Naive thymus-derived CD4-positive, alpha-beta T cell (primary cell): ENCODE results near the gene CCNL2. TPM values are rescaled to one million over a fixed set of nuclear protein-coding genes. Genes with fewer than 3 reads are reported as not detected.

ENCODE experiments used
- ATAC-seq: fragments of 150-1000 bp; cut with Tn5 transposase; 2 replicates; pipeline ENCODE4 v1.10.0; 2021; ENCODE audit warnings: mild to moderate bottlenecking, moderate library complexity
- CTCF ChIA-PET: fragments of 350-600 bp; sonication (Branson Sonifier 250); formaldehyde crosslinking; loops from one replicate; lab custom pipeline; 2021; ENCODE audit warnings: antibody characterized with exemption; lab: Charles Lee
- POLR2A ChIA-PET: fragments of 350-600 bp; sonication (Branson Sonifier 250); formaldehyde crosslinking; loops from one replicate; lab custom pipeline; 2021; ENCODE audit warnings: antibody characterized with exemption, inconsistent platforms; lab: Charles Lee
- DNase-seq, 9 donors: peaks; one replicate each; pipeline versions ENCODE4 v3.0.0 to v3.0.0-alpha.2; 2020 to 2022; ENCODE audit warnings: mixed read lengths in 1 of 9
- H3K27ac ChIP-seq: one replicate; pipeline ENCODE4 v1.7.0; 2013; ENCODE audit warnings: mild to moderate bottlenecking, low read depth, low read length, moderate library complexity
- H3K27me3 ChIP-seq, 2 donors: one replicate each; pipeline ENCODE4 v1.7.0; 2013; ENCODE audit warnings: low read length in 2 of 2, mild to moderate bottlenecking in 2 of 2, moderate library complexity in 2 of 2; ENCODE audit not compliant: control insufficient read depth in 2 of 2, insufficient read depth in 2 of 2
- H3K36me3 ChIP-seq, 3 experiments: 1 replicate in 2 of 3; 2 replicates in 1 of 3; pipeline ENCODE4 v1.7.0; 2013; ENCODE audit warnings: low read length in 3 of 3, mild to moderate bottlenecking in 3 of 3, moderate library complexity in 1 of 3; ENCODE audit not compliant: insufficient read depth in 3 of 3, control insufficient read depth in 2 of 3
- H3K4me1 ChIP-seq, 2 donors: one replicate each; pipeline ENCODE4 v1.7.0; 2013; ENCODE audit warnings: low read length in 2 of 2, mild to moderate bottlenecking in 2 of 2, moderate library complexity in 1 of 2; ENCODE audit not compliant: control insufficient read depth in 2 of 2, insufficient read depth in 2 of 2
- H3K4me3 ChIP-seq: 2 replicates; pipeline ENCODE4 v1.7.0; 2013; ENCODE audit warnings: mild to moderate bottlenecking, low read length
- H3K9me3 ChIP-seq, 3 experiments: 1 replicate in 2 of 3; 2 replicates in 1 of 3; pipeline ENCODE4 v1.7.0; 2013; ENCODE audit warnings: low read length in 3 of 3; ENCODE audit not compliant: control insufficient read depth in 2 of 3
- H3K27ac Mint-ChIP-seq, 9 donors: one replicate each; pipeline ENCODE4 v1.8.0; 2020 to 2022; ENCODE audit warnings: mixed read lengths in 9 of 9, mild to moderate bottlenecking in 8 of 9, moderate library complexity in 5 of 9, inconsistent platforms in 2 of 9
- H3K27me3 Mint-ChIP-seq, 5 donors: one replicate each; pipeline ENCODE4 v1.8.0; 2021 to 2022; ENCODE audit warnings: mixed read lengths in 5 of 5, mild to moderate bottlenecking in 1 of 5
- H3K36me3 Mint-ChIP-seq, 5 donors: one replicate each; pipeline ENCODE4 v1.8.0; 2020 to 2022; ENCODE audit warnings: mixed read lengths in 5 of 5, mild to moderate bottlenecking in 3 of 5, inconsistent platforms in 1 of 5
- H3K4me1 Mint-ChIP-seq, 7 donors: one replicate each; pipeline ENCODE4 v1.8.0; 2020 to 2022; ENCODE audit warnings: mixed read lengths in 7 of 7, mild to moderate bottlenecking in 3 of 7, inconsistent platforms in 1 of 7
- H3K4me3 Mint-ChIP-seq, 10 donors: one replicate each; pipeline ENCODE4 v1.8.0; 2020 to 2022; ENCODE audit warnings: mild to moderate bottlenecking in 10 of 10, mixed read lengths in 10 of 10, moderate library complexity in 6 of 10, inconsistent platforms in 2 of 10
- H3K9me3 Mint-ChIP-seq, 11 donors: one replicate each; pipeline ENCODE4 v1.8.0; 2020 to 2022; ENCODE audit warnings: mixed read lengths in 11 of 11, mild to moderate bottlenecking in 4 of 11, inconsistent platforms in 1 of 11, moderate library complexity in 1 of 11
- intact Hi-C, 2 donors: fragments of 100-400 bp; cut with micrococcal nuclease; formaldehyde crosslinking; loops; one replicate each; pipeline ENCODE4 v1.15.1; 2023
- polyA plus RNA-seq, 2 donors: library from polyadenylated mRNA; unstranded; fragments of 300-500 nt; fragmentation: Illumina TruSeq; gene quantifications; one replicate each; pipeline ENCODE4 v1.2.3, GENCODE V29; 2021
- total RNA-seq, 6 experiments: library from RNA in 5 of 6; stranded (reverse) in 5 of 6; gene quantifications; 1 replicate in 5 of 6; 2 replicates in 1 of 6; pipeline ENCODE4 v1.2.3 and lab custom pipeline; 2021 to 2026

CCNL2 gene
- total and polyA plus RNA-seq, 7 experiments from 2014 or later = 16.3 to 403 (median 238) TPM

GRCh38 chr1:1347663-1348419 lies 51.3 kb downstream of the CCNL2 start:
- Mint-ChIP-seq H3K9me3 (peaks cover 0 to 3% (median 0%) of the 10 kb centered on the region in 11 donors), H3K4me1 (peaks cover 13 to 29% (median 21%) of the 10 kb centered on the region in 7 donors), H3K4me3 (peak overlapping the region; percentile 40 to 85 (median 76)), H3K36me3 (peaks cover 0 to 2% (median 0%) of the 10 kb centered on the region in 5 donors), H3K27ac (peak overlapping the region in 7 of 9 donors; percentile 22 to 77 (median 49)), H3K27me3 (peaks cover 0 to 11% (median 5%) of the 10 kb centered on the region in 5 donors)
- DNase-seq (no peak), ATAC-seq (no peak)
- Histone ChIP-seq H3K4me3 (peak overlapping the region; percentile 56), H3K4me1 (peaks cover 0 to 9% of the 10 kb centered on the region in 2 donors), H3K9me3 (no peaks in the 10 kb centered on the region), H3K27ac (peak overlapping the region; percentile 75), H3K36me3 (no peaks in the 10 kb centered on the region), H3K27me3 (no peaks in the 10 kb centered on the region)
- ChIA-PET CTCF (interaction anchor here (0.6 to 1.9 kb wide), 5 partner anchors 24 to 228 kb away, joined by 3 to 6 read pairs (median 4); partner anchors contain the start of gene AURKAIP1), POLR2A (interaction anchor here (0.6 to 2.2 kb wide), 7 partner anchors 11 to 59 kb away, joined by 3 to 15 read pairs (median 4); partner anchors contain the start of genes AURKAIP1, MRPL20 and MXRA8)
- intact Hi-C loops = no loop called here

GRCh38 chr1:1347026-1347595 lies 52.0 kb downstream of the CCNL2 start:
- Histone ChIP-seq H3K36me3 (no peaks in the 10 kb centered on the region), H3K4me3 (no peak overlapping the region), H3K27ac (peak overlapping the region; percentile 75), H3K27me3 (no peaks in the 10 kb centered on the region), H3K4me1 (peaks cover 0 to 9% of the 10 kb centered on the region in 2 donors), H3K9me3 (no peaks in the 10 kb centered on the region)
- ATAC-seq = no peak
- H3K27ac Mint-ChIP-seq = peak overlapping the region in 6 of 9 donors; percentile 9 to 60 (median 36)
- H3K27me3 Mint-ChIP-seq = peaks cover 0 to 3% (median 0%) of the 10 kb centered on the region in 5 donors
- no peaks in the 10 kb centered on the region for H3K36me3 Mint-ChIP-seq
- H3K4me3 Mint-ChIP-seq = peak overlapping the region; percentile 11 to 85 (median 72)
- intact Hi-C loops = no loop called here
- CTCF ChIA-PET = interaction anchor here (1.9 kb wide), 1 partner anchor 24 kb away, joined by 6 read pairs; no protein-coding TSS in a partner anchor
- peaks cover 0 to 1% (median 0%) of the 10 kb centered on the region in 11 donors for H3K9me3 Mint-ChIP-seq
- peaks cover 12 to 24% (median 14%) of the 10 kb centered on the region in 7 donors for H3K4me1 Mint-ChIP-seq
- no peak for DNase-seq
- POLR2A ChIA-PET = interaction anchor here (1.7 to 2.2 kb wide), 2 partner anchors 20 to 28 kb away, joined by 6 to 15 read pairs; partner anchors contain the start of gene AURKAIP1

GRCh38 chr1:1346501-1346890 lies 52.6 kb downstream of the CCNL2 start:
- POLR2A ChIA-PET = no interaction called here

GRCh38 chr1:1345860-1346500 lies 53.2 kb downstream of the CCNL2 start:
- H3K27me3 ChIP-seq = no peaks in the 10 kb centered on the region
- ATAC-seq = no peak
- H3K4me1 ChIP-seq = peaks cover 0 to 9% of the 10 kb centered on the region in 2 donors
- no peaks in the 10 kb centered on the region for H3K27me3 Mint-ChIP-seq
- POLR2A ChIA-PET = interaction anchor here (0.5 kb wide), 1 partner anchor 53 kb away, joined by 3 read pairs; the partner anchor contains the start of gene CCNL2
- no peaks in the 10 kb centered on the region for H3K9me3 ChIP-seq
- intact Hi-C loops = no loop called here
- DNase-seq = no peak
- peaks cover 12 to 22% (median 13%) of the 10 kb centered on the region in 7 donors for H3K4me1 Mint-ChIP-seq
- H3K9me3 Mint-ChIP-seq = peaks cover 0 to 2% (median 0%) of the 10 kb centered on the region in 11 donors
- H3K27ac ChIP-seq = peak overlapping the region; percentile 21
- H3K27ac Mint-ChIP-seq = peak overlapping the region in 1 of 9 donors; percentile 2
- H3K4me3 Mint-ChIP-seq = no peak overlapping the region
- no peak overlapping the region for H3K4me3 ChIP-seq
- H3K36me3 Mint-ChIP-seq = peaks cover 0 to 5% (median 4%) of the 10 kb centered on the region in 5 donors
- CTCF ChIA-PET = no interaction called here
- H3K36me3 ChIP-seq = peaks cover 0 to 5% (median 0%) of the 10 kb centered on the region in 3 experiments

More at GRCh38 chr1:1346501-1346890, 52.6 kb downstream of the CCNL2 start:
- peak overlapping the region in 4 of 10 donors; percentile 59 to 85 (median 76) for H3K4me3 Mint-ChIP-seq
- peaks cover 0 to under 1% (median 0%) of the 10 kb centered on the region in 5 donors for H3K36me3 Mint-ChIP-seq
- H3K9me3 ChIP-seq = no peaks in the 10 kb centered on the region
- CTCF ChIA-PET = no interaction called here
- H3K27me3 ChIP-seq = no peaks in the 10 kb centered on the region
- H3K4me1 Mint-ChIP-seq = peaks cover 12 to 22% (median 13%) of the 10 kb centered on the region in 7 donors
- no peak for DNase-seq
- no peaks in the 10 kb centered on the region for H3K27me3 Mint-ChIP-seq
- ATAC-seq = no peak
- H3K27ac Mint-ChIP-seq = peak overlapping the region in 1 of 9 donors; percentile 16
- intact Hi-C loops = no loop called here
- peaks cover 0 to 9% of the 10 kb centered on the region in 2 donors for H3K4me1 ChIP-seq
- H3K4me3 ChIP-seq = no peak overlapping the region
- no peaks in the 10 kb centered on the region for H3K9me3 Mint-ChIP-seq
- H3K36me3 ChIP-seq = peaks cover 0 to under 1% (median 0%) of the 10 kb centered on the region in 3 experiments
- no peak overlapping the region for H3K27ac ChIP-seq

- Histone ChIP-seq H3K9me3 (no peaks in the 10 kb centered on the region), H3K4me3 (no peak overlapping the region), H3K36me3 (peaks cover 0 to 8% (median 0%) of the 10 kb centered on the region in 3 experiments), H3K4me1 (peaks cover 0 to 9% of the 10 kb centered on the region in 2 donors), H3K27ac (no peak overlapping the region), H3K27me3 (no peaks in the 10 kb centered on the region)
- DNase-seq = no peak
- Mint-ChIP-seq H3K27me3 (no peaks in the 10 kb centered on the region), H3K4me1 (peaks cover 12 to 22% (median 13%) of the 10 kb centered on the region in 7 donors), H3K27ac (no peak overlapping the region), H3K9me3 (peaks cover 0 to 4% (median 0%) of the 10 kb centered on the region in 11 donors), H3K36me3 (peaks cover 0 to 11% (median 4%) of the 10 kb centered on the region in 5 donors), H3K4me3 (no peak overlapping the region)
- ChIA-PET CTCF (no interaction called here), POLR2A (no interaction called here)
- intact Hi-C loops = no loop called here
- no peak for ATAC-seq
Observed at GRCh38 chr1:1345384-1345783, 53.8 kb downstream of the CCNL2 start.
